GM23338 (cell line): ENCODE data around the gene KDM6A. TPM values are rescaled to one million over a fixed set of nuclear protein-coding genes. Genes with fewer than 3 reads are reported as not detected.
A peak's percentile ranks its signal among the peaks of the same experiment; 100 is the strongest.
"Not testable (repeated sequence)": the region's sequence is repeated elsewhere in the genome, so short reads cannot be mapped to it uniquely, and the experiment has no call there.

Experiments
- ATAC-seq: fragments of 200-7000 bp; cut with Tn5 transposase; 3 replicates; pipeline ENCODE4 v1.9.1; 2020
- DNase-seq: peaks from one replicate; pipeline ENCODE4 v3.0.0-alpha.2; 2015; ENCODE audit warnings: low spot score
- H2AFZ ChIP-seq: fragments of 200-600 bp; sonication (generic); 2 replicates; pipeline ENCODE4 v1.8.0; 2016; ENCODE audit warnings: antibody characterized with exemption, mild to moderate bottlenecking, moderate library complexity
- H3F3A ChIP-seq: fragments of 200-600 bp; sonication (generic); replicated peaks from 2 replicates; pipeline ENCODE4 v1.8.0; 2017; ENCODE audit warnings: antibody characterized with exemption, mixed run types, low read depth
- H3K27ac ChIP-seq: fragments of 200-600 bp; sonication (generic); 2 replicates; pipeline ENCODE4 v1.6.1; 2016; ENCODE audit warnings: low read depth
- H3K27me3 ChIP-seq: fragments of 200-600 bp; sonication (generic); 2 replicates; pipeline ENCODE4 v1.8.0; 2016; ENCODE audit warnings: mild to moderate bottlenecking, mixed run types, moderate library complexity; ENCODE audit not compliant: insufficient read depth
- H3K36me3 ChIP-seq: fragments of 200-600 bp; sonication (generic); 2 replicates; pipeline ENCODE4 v1.8.0; 2016; ENCODE audit warnings: mild to moderate bottlenecking; ENCODE audit not compliant: insufficient read depth
- H3K4me1 ChIP-seq: fragments of 200-600 bp; sonication (generic); 2 replicates; pipeline ENCODE4 v1.8.0; 2016; ENCODE audit warnings: mild to moderate bottlenecking, moderate library complexity; ENCODE audit not compliant: insufficient read depth
- H3K4me2 ChIP-seq: fragments of 200-600 bp; sonication (generic); 2 replicates; pipeline ENCODE4 v1.7.1; 2017; ENCODE audit warnings: mixed run types
- H3K4me3 ChIP-seq: fragments of 200-600 bp; sonication (generic); 2 replicates; pipeline ENCODE4 v1.6.1; 2016; ENCODE audit warnings: mixed run types
- H3K79me2 ChIP-seq: fragments of 200-600 bp; sonication (generic); replicated peaks from 2 replicates; pipeline ENCODE4 v1.8.0; 2017; ENCODE audit warnings: mild to moderate bottlenecking; ENCODE audit not compliant: insufficient read depth
- H3K9me2 ChIP-seq: fragments of 200-600 bp; sonication (generic); 2 replicates; pipeline ENCODE4 v1.8.0; 2017; ENCODE audit not compliant: insufficient read depth
- H4K20me1 ChIP-seq: fragments of 200-600 bp; sonication (generic); replicated peaks from 2 replicates; pipeline ENCODE4 v1.8.0; 2017; ENCODE audit warnings: mild to moderate bottlenecking; ENCODE audit not compliant: insufficient read depth
- H3K27ac Mint-ChIP-seq: 2 replicates; pipeline ENCODE4 v1.8.0; 2020; ENCODE audit warnings: inconsistent platforms, mild to moderate bottlenecking, moderate library complexity, mixed read lengths
- H3K27me3 Mint-ChIP-seq: 3 replicates; pipeline ENCODE4 v1.8.0; 2022; ENCODE audit warnings: low read depth, mild to moderate bottlenecking, moderate library complexity, mixed read lengths, inconsistent platforms; ENCODE audit not compliant: insufficient read depth, poor library complexity
- H3K36me3 Mint-ChIP-seq: 3 replicates; pipeline ENCODE4 v1.8.0; 2021; ENCODE audit warnings: low read depth, mild to moderate bottlenecking, inconsistent platforms, moderate library complexity, mixed read lengths
- H3K4me1 Mint-ChIP-seq: 3 replicates; pipeline ENCODE4 v1.8.0; 2020; ENCODE audit warnings: mild to moderate bottlenecking, inconsistent platforms, mixed read lengths
- H3K4me3 Mint-ChIP-seq: 3 replicates; pipeline ENCODE4 v1.8.0; 2021; ENCODE audit warnings: moderate library complexity, mild to moderate bottlenecking, inconsistent platforms, mixed read lengths
- H3K9me3 Mint-ChIP-seq: 3 replicates; pipeline ENCODE4 v1.8.0; 2020; ENCODE audit warnings: moderate library complexity, mild to moderate bottlenecking, inconsistent platforms, mixed read lengths
- CREB1 ChIP-seq: fragments of 250-450 bp; sonication (Bioruptor Pico); IDR thresholded peaks from 2 replicates; pipeline ENCODE4 v1.5.0; 2020; ENCODE audit warnings: low read depth, mild to moderate bottlenecking, moderate library complexity
- REST ChIP-seq: IDR thresholded peaks from one replicate; pipeline ENCODE4 v1.6.1; 2018; ENCODE audit warnings: antibody characterized with exemption; ENCODE audit not compliant: unreplicated experiment
- STAT1 ChIP-seq: IDR thresholded peaks from one replicate; pipeline ENCODE4 v1.6.1; 2016; ENCODE audit warnings: antibody characterized with exemption; ENCODE audit not compliant: unreplicated experiment
- polyA plus RNA-seq: library from polyadenylated mRNA; unstranded; fragments of >200 nt; fragmentation: Nextera tagmentation; extraction: Ambion mirVana; gene quantifications from 2 replicates; pipeline ENCODE4 v1.2.1, GENCODE V29; 2016
- total RNA-seq: library from RNA; depleted of rRNA; stranded (reverse); fragments of >200 nt; shearing (Covaris generic); gene quantifications from 2 replicates; pipeline ENCODE4 v1.2.3, GENCODE V29; 2014

Gene KDM6A
- total and polyA plus RNA-seq, 2 experiments from 2014 or later: 22.8 to 102 TPM

DNA sequence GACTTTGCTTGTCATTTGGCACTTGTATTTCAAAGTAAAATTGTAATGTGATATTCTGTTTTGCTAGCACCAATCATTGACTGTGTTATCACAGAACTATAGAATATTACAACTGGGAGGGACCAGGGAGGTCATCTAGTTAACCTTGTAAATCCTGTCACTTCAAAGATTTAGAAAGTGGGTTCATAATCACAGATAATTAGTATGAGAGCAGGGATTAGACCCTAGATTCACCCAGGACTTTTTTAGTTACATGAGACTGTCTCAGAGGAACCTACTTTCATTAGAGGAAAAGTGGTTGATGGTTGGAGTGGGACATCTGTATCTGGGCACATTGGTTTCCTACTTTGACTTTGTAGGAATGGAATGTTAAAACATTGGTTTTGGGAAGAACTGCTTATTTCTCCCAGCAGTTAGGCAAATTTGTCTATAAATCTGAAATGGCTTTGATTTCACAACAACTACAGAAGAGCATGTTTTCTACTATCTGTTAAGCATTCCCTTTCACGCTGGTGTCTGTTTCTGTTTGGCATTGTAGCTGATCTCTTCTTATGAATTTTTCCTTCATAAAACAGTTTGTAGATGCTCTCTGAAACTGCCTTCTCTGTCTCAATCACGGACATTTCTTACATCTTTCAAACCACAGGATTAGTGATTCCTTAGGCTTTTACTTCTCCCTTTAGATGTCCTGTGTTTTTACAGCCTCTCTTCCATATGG is 183.6 kb downstream of the KDM6A start (continued):
- TF ChIP-seq REST (no peak), STAT1 (no peak)

- H3K27ac ChIP-seq, H3K4me1 ChIP-seq, H3K4me3 ChIP-seq, H4K20me1 ChIP-seq, H3K27me3 ChIP-seq, ATAC-seq, H2AFZ ChIP-seq, H3K9me3 Mint-ChIP-seq, H3K4me3 Mint-ChIP-seq, H3K27me3 Mint-ChIP-seq, H3K4me1 Mint-ChIP-seq, DNase-seq, H3K27ac Mint-ChIP-seq, H3K4me2 ChIP-seq, H3K9me2 ChIP-seq, H3F3A ChIP-seq: not testable (repeated sequence)
- peaks cover 58% of the 10 kb centered on the region for H3K36me3 Mint-ChIP-seq
- Histone ChIP-seq H3K79me2 (peaks cover 38% of the 10 kb centered on the region), H3K36me3 (peaks cover 39% of the 10 kb centered on the region; the same call in 1 of the 2 replicates)
Observed at GRCh38 chrX:45059906-45060305, 186.9 kb downstream of the KDM6A start.

- H3K4me1 Mint-ChIP-seq: peaks cover 6% of the 10 kb centered on the region; the same call in 1 of the 3 replicates
- no peak overlapping the region for H3K4me2 ChIP-seq
- H3K36me3 ChIP-seq: peaks cover 42% of the 10 kb centered on the region
- no peak overlapping the region for H2AFZ ChIP-seq
- 0 out of 2 replicates have a peak, but pooled peaks cover 7% of the 10 kb centered on the region for H4K20me1 ChIP-seq
- H3K4me3 Mint-ChIP-seq: no peak overlapping the region
- no peaks in the 10 kb centered on the region for H3F3A ChIP-seq
- H3K9me3 Mint-ChIP-seq: no peaks in the 10 kb centered on the region; the same call in 2 of the 3 replicates
- peaks cover 63% of the 10 kb centered on the region for H3K36me3 Mint-ChIP-seq
- no peak overlapping the region for H3K4me3 ChIP-seq
- no peak for ATAC-seq
- no peaks in the 10 kb centered on the region for H3K9me2 ChIP-seq
- DNase-seq: no peak
- no peaks in the 10 kb centered on the region for H3K4me1 ChIP-seq
- peaks cover 68% of the 10 kb centered on the region for H3K79me2 ChIP-seq
- peaks cover 4% of the 10 kb centered on the region for H3K27me3 Mint-ChIP-seq
- H3K27ac ChIP-seq: no peak overlapping the region
- TF ChIP-seq CREB1 (CRISPR knock-in tag): no peak
- H3K27ac Mint-ChIP-seq: peak overlapping the region; percentile 62; the same call in 1 of the 2 replicates
- H3K27me3 ChIP-seq: no peaks in the 10 kb centered on the region
Observed at GRCh38 chrX:45063319-45064095, 190.5 kb downstream of the KDM6A start.
